Upper lobe of right lung (tissue), 1 donor: ENCODE data around the gene TNFRSF1B. TPM values are rescaled to one million over a fixed set of nuclear protein-coding genes. Genes with fewer than 3 reads are reported as not detected.

Experiments
- ATAC-seq: fragments of 200-7000 bp; cut with Tn5 transposase; one replicate; pipeline ENCODE4 v1.9.1; 2020; ENCODE audit warnings: mild to moderate bottlenecking, moderate library complexity
- DNase-seq: peaks from one replicate; pipeline ENCODE4 v3.0.0-alpha.2; 2020
- H3K27ac ChIP-seq: fragments of 200-600 bp; one replicate; pipeline ENCODE4 v1.8.0; 2022
- H3K27me3 ChIP-seq: fragments of 200-600 bp; one replicate; pipeline ENCODE4 v1.8.0; 2022; ENCODE audit warnings: mild to moderate bottlenecking
- H3K36me3 ChIP-seq: fragments of 200-600 bp; one replicate; pipeline ENCODE4 v1.8.0; 2022
- H3K4me1 ChIP-seq: fragments of 200-600 bp; one replicate; pipeline ENCODE4 v1.8.0; 2022
- H3K4me3 ChIP-seq: fragments of 200-600 bp; one replicate; pipeline ENCODE4 v1.8.0; 2022; ENCODE audit warnings: mild to moderate bottlenecking
- H3K9me3 ChIP-seq: fragments of 200-600 bp; one replicate; pipeline ENCODE4 v1.8.0; 2022
- CTCF ChIP-seq: fragments of 200-600 bp; IDR thresholded peaks from one replicate; pipeline ENCODE4 v1.8.0; 2022; ENCODE audit warnings: antibody characterized with exemption
- intact Hi-C: fragments of 100-400 bp; cut with DNase I; formaldehyde crosslinking; loops from one replicate; pipeline ENCODE4 v1.11.0; 2022
- total RNA-seq: library from RNA; stranded (reverse); fragmentation: NEBNext Ultra II Directional; extraction: Animal tissue kit (Norgen Biotek cat#: 25700); gene quantifications from one replicate; pipeline ENCODE4 v1.2.1, GENCODE V29; 2021
- donor health status: DM: no; HTN: yes; CAD: no; lungs with severe emphysema.

The TNFRSF1B gene
- total RNA-seq, 1 donor from 2014 or later: 62.4 TPM

- TF ChIP-seq CTCF: no peak
- DNase-seq: no peak
- Histone ChIP-seq H3K27ac (peak overlapping the region; percentile 11), H3K27me3 (no peaks in the 10 kb centered on the region), H3K9me3 (no peaks in the 10 kb centered on the region), H3K4me1 (peaks cover 46% of the 10 kb centered on the region), H3K4me3 (no peak overlapping the region), H3K36me3 (no peaks in the 10 kb centered on the region)
- intact Hi-C loops: no loop called here
- peak; percentile 4 for ATAC-seq
Measured at GRCh38 chr1:12157366-12158231, 9.2 kb upstream of the TNFRSF1B start.

GRCh38 chr1:12158357-12159092, 8.3 kb upstream of the TNFRSF1B start:
- H3K4me1 ChIP-seq: peaks cover 43% of the 10 kb centered on the region
- peak overlapping the region; percentile 11 for H3K27ac ChIP-seq
- intact Hi-C loops: no loop called here
- no peak for TF ChIP-seq CTCF
- no peaks in the 10 kb centered on the region for H3K27me3 ChIP-seq
- H3K4me3 ChIP-seq: no peak overlapping the region
- H3K9me3 ChIP-seq: no peaks in the 10 kb centered on the region
- DNase-seq (no peak), ATAC-seq (no peak)
- H3K36me3 ChIP-seq: no peaks in the 10 kb centered on the region

GRCh38 chr1:12159816-12160215, 7.0 kb upstream of the TNFRSF1B start:
- Histone ChIP-seq H3K36me3 (no peaks in the 10 kb centered on the region), H3K4me1 (peaks cover 39% of the 10 kb centered on the region), H3K27me3 (no peaks in the 10 kb centered on the region), H3K9me3 (no peaks in the 10 kb centered on the region), H3K27ac (no peak overlapping the region), H3K4me3 (no peak overlapping the region)
- ATAC-seq (no peak), DNase-seq (no peak)
- TF ChIP-seq CTCF: no peak
- intact Hi-C loops: no loop called here

GRCh38 chr1:12161324-12161661, 5.5 kb upstream of the TNFRSF1B start:
- no peak for TF ChIP-seq CTCF
- H3K4me1 ChIP-seq: peaks cover 42% of the 10 kb centered on the region
- peak overlapping the region; percentile 73 for H3K27ac ChIP-seq
- intact Hi-C loops: no loop called here
- DNase-seq: no peak
- H3K36me3 ChIP-seq: no peaks in the 10 kb centered on the region
- H3K27me3 ChIP-seq: no peaks in the 10 kb centered on the region
- no peaks in the 10 kb centered on the region for H3K9me3 ChIP-seq
- no peak overlapping the region for H3K4me3 ChIP-seq
- ATAC-seq: no peak

GRCh38 chr1:12161662-12162458, 4.9 kb upstream of the TNFRSF1B start:
- TF ChIP-seq CTCF: no peak
- Histone ChIP-seq H3K27me3 (no peaks in the 10 kb centered on the region), H3K9me3 (no peaks in the 10 kb centered on the region), H3K4me1 (peaks cover 42% of the 10 kb centered on the region), H3K4me3 (no peak overlapping the region), H3K36me3 (no peaks in the 10 kb centered on the region), H3K27ac (peak overlapping the region; percentile 73)
- intact Hi-C loops: no loop called here
- DNase-seq (peak; percentile 89), ATAC-seq (peak; percentile 93)
